ENCODE measurements around the gene HDAC9. TPM values are rescaled to one million over a fixed set of nuclear protein-coding genes. Genes with fewer than 3 reads are reported as not detected.

The HDAC9 gene
- total RNA-seq, 2 experiments from 2014 or later: not detected

GRCh38 chr7:18671176-18671575 lies 175.6 kb downstream of the HDAC9 start:
- Mint-ChIP-seq H3K27ac (no peak overlapping the region), H3K27me3 (ENCODE audit: low read depth) (no peaks in the 10 kb centered on the region), H3K4me1 (ENCODE audit: low read depth) (no peaks in the 10 kb centered on the region), H3K36me3 (ENCODE audit: low read depth) (no peaks in the 10 kb centered on the region), H3K9me3 (peaks cover 2% of the 10 kb centered on the region), H3K4me3 (no peak overlapping the region)
- DNase-seq: no peak
- intact Hi-C loops (cut with micrococcal nuclease): no loop called here
- CTCF ChIA-PET: no interaction called here

GRCh38 chr7:18675579-18675978 lies 180.0 kb downstream of the HDAC9 start:
- H3K27me3 Mint-ChIP-seq (ENCODE audit: low read depth): no peaks in the 10 kb centered on the region
- H3K4me1 Mint-ChIP-seq (ENCODE audit: low read depth): no peaks in the 10 kb centered on the region
- intact Hi-C loops (cut with micrococcal nuclease): no loop called here
- no peak overlapping the region for H3K27ac Mint-ChIP-seq
- CTCF ChIA-PET: no interaction called here
- peaks cover 2% of the 10 kb centered on the region for H3K9me3 Mint-ChIP-seq
- DNase-seq: no peak
- H3K36me3 Mint-ChIP-seq (ENCODE audit: low read depth): no peaks in the 10 kb centered on the region
- H3K4me3 Mint-ChIP-seq: no peak overlapping the region

GRCh38 chr7:18679261-18679660 lies 183.7 kb downstream of the HDAC9 start:
- Mint-ChIP-seq H3K9me3 (no peaks in the 10 kb centered on the region), H3K27me3 (ENCODE audit: low read depth) (no peaks in the 10 kb centered on the region), H3K4me1 (ENCODE audit: low read depth) (no peaks in the 10 kb centered on the region), H3K4me3 (no peak overlapping the region), H3K36me3 (ENCODE audit: low read depth) (no peaks in the 10 kb centered on the region), H3K27ac (no peak overlapping the region)
- intact Hi-C loops (cut with micrococcal nuclease): no loop called here
- CTCF ChIA-PET: no interaction called here
- DNase-seq: no peak

GRCh38 chr7:18680576-18680975 lies 185.0 kb downstream of the HDAC9 start:
- Mint-ChIP-seq H3K36me3 (ENCODE audit: low read depth) (no peaks in the 10 kb centered on the region), H3K9me3 (no peaks in the 10 kb centered on the region), H3K4me1 (ENCODE audit: low read depth) (no peaks in the 10 kb centered on the region), H3K4me3 (no peak overlapping the region), H3K27ac (no peak overlapping the region), H3K27me3 (ENCODE audit: low read depth) (no peaks in the 10 kb centered on the region)
- no peak for DNase-seq
- CTCF ChIA-PET: interaction anchor here (1.2 kb wide), 1 partner anchor 109 kb away, joined by 3 read pairs; no protein-coding TSS in a partner anchor
- intact Hi-C loops (cut with micrococcal nuclease): no loop called here

- H3K27me3 Mint-ChIP-seq (ENCODE audit: low read depth): no peaks in the 10 kb centered on the region
- no peak for DNase-seq
- intact Hi-C loops (cut with micrococcal nuclease): no loop called here
- no peak overlapping the region for H3K4me3 Mint-ChIP-seq
- no peaks in the 10 kb centered on the region for H3K9me3 Mint-ChIP-seq
- no peaks in the 10 kb centered on the region for H3K4me1 Mint-ChIP-seq (ENCODE audit: low read depth)
- CTCF ChIA-PET: no interaction called here
- H3K36me3 Mint-ChIP-seq (ENCODE audit: low read depth): no peaks in the 10 kb centered on the region
- no peak overlapping the region for H3K27ac Mint-ChIP-seq
Measured at GRCh38 chr7:18684916-18685315, 189.4 kb downstream of the HDAC9 start.

GRCh38 chr7:18685971-18686370 lies 190.4 kb downstream of the HDAC9 start:
- no peaks in the 10 kb centered on the region for H3K9me3 Mint-ChIP-seq
- no peaks in the 10 kb centered on the region for H3K36me3 Mint-ChIP-seq (ENCODE audit: low read depth)
- CTCF ChIA-PET: no interaction called here
- H3K27me3 Mint-ChIP-seq (ENCODE audit: low read depth): no peaks in the 10 kb centered on the region
- intact Hi-C loops (cut with micrococcal nuclease): no loop called here
- DNase-seq: no peak
- no peak overlapping the region for H3K27ac Mint-ChIP-seq
- no peaks in the 10 kb centered on the region for H3K4me1 Mint-ChIP-seq (ENCODE audit: low read depth)
- no peak overlapping the region for H3K4me3 Mint-ChIP-seq

GRCh38 chr7:18689551-18689950 lies 194.0 kb downstream of the HDAC9 start:
- Mint-ChIP-seq H3K9me3 (no peaks in the 10 kb centered on the region), H3K27me3 (ENCODE audit: low read depth) (no peaks in the 10 kb centered on the region), H3K36me3 (ENCODE audit: low read depth) (no peaks in the 10 kb centered on the region), H3K4me1 (ENCODE audit: low read depth) (no peaks in the 10 kb centered on the region), H3K27ac (no peak overlapping the region), H3K4me3 (no peak overlapping the region)
- intact Hi-C loops (cut with micrococcal nuclease): no loop called here
- CTCF ChIA-PET: no interaction called here
- DNase-seq: no peak

- Mint-ChIP-seq H3K36me3 (ENCODE audit: low read depth) (no peaks in the 10 kb centered on the region), H3K27me3 (ENCODE audit: low read depth) (no peaks in the 10 kb centered on the region), H3K27ac (no peak overlapping the region), H3K9me3 (no peaks in the 10 kb centered on the region), H3K4me1 (ENCODE audit: low read depth) (no peaks in the 10 kb centered on the region), H3K4me3 (no peak overlapping the region)
- CTCF ChIA-PET: no interaction called here
- DNase-seq: no peak
- intact Hi-C loops (cut with micrococcal nuclease): no loop called here
Measured at GRCh38 chr7:18693406-18693805, 197.9 kb downstream of the HDAC9 start.

- no peak for DNase-seq
- Mint-ChIP-seq H3K36me3 (ENCODE audit: low read depth) (no peaks in the 10 kb centered on the region), H3K4me3 (no peak overlapping the region), H3K4me1 (ENCODE audit: low read depth) (no peaks in the 10 kb centered on the region), H3K27ac (no peak overlapping the region), H3K9me3 (no peaks in the 10 kb centered on the region), H3K27me3 (ENCODE audit: low read depth) (no peaks in the 10 kb centered on the region)
- intact Hi-C loops (cut with micrococcal nuclease): no loop called here
- CTCF ChIA-PET: no interaction called here
Measured at GRCh38 chr7:18693816-18694215, 198.3 kb downstream of the HDAC9 start.

GRCh38 chr7:18694484-18694883 lies 198.9 kb downstream of the HDAC9 start:
- Mint-ChIP-seq H3K27me3 (ENCODE audit: low read depth) (no peaks in the 10 kb centered on the region), H3K4me3 (no peak overlapping the region), H3K27ac (no peak overlapping the region), H3K36me3 (ENCODE audit: low read depth) (no peaks in the 10 kb centered on the region), H3K9me3 (no peaks in the 10 kb centered on the region), H3K4me1 (ENCODE audit: low read depth) (no peaks in the 10 kb centered on the region)
- DNase-seq: no peak
- CTCF ChIA-PET: no interaction called here
- intact Hi-C loops (cut with micrococcal nuclease): no loop called here

- intact Hi-C loops (cut with micrococcal nuclease): no loop called here
- CTCF ChIA-PET: no interaction called here
- no peaks in the 10 kb centered on the region for H3K27me3 Mint-ChIP-seq (ENCODE audit: low read depth)
- no peaks in the 10 kb centered on the region for H3K4me1 Mint-ChIP-seq (ENCODE audit: low read depth)
- no peak overlapping the region for H3K4me3 Mint-ChIP-seq
- H3K9me3 Mint-ChIP-seq: no peaks in the 10 kb centered on the region
- no peak overlapping the region for H3K27ac Mint-ChIP-seq
- no peaks in the 10 kb centered on the region for H3K36me3 Mint-ChIP-seq (ENCODE audit: low read depth)
- DNase-seq: no peak
Measured at GRCh38 chr7:18694911-18695310, 199.4 kb downstream of the HDAC9 start.

GRCh38 chr7:18698258-18698734 lies 202.7 kb downstream of the HDAC9 start:
- Mint-ChIP-seq H3K9me3 (no peaks in the 10 kb centered on the region), H3K27ac (no peak overlapping the region), H3K27me3 (ENCODE audit: low read depth) (no peaks in the 10 kb centered on the region), H3K36me3 (ENCODE audit: low read depth) (no peaks in the 10 kb centered on the region), H3K4me1 (ENCODE audit: low read depth) (no peaks in the 10 kb centered on the region), H3K4me3 (no peak overlapping the region)
- intact Hi-C loops (cut with micrococcal nuclease): no loop called here
- no peak for DNase-seq
- CTCF ChIA-PET: no interaction called here

GRCh38 chr7:18700147-18700546 lies 204.6 kb downstream of the HDAC9 start:
- intact Hi-C loops (cut with micrococcal nuclease): no loop called here
- Mint-ChIP-seq H3K9me3 (no peaks in the 10 kb centered on the region), H3K36me3 (ENCODE audit: low read depth) (no peaks in the 10 kb centered on the region), H3K27ac (no peak overlapping the region), H3K4me3 (no peak overlapping the region), H3K4me1 (ENCODE audit: low read depth) (no peaks in the 10 kb centered on the region), H3K27me3 (ENCODE audit: low read depth) (no peaks in the 10 kb centered on the region)
- CTCF ChIA-PET: interaction anchor here (0.7 kb wide), 1 partner anchor 614 kb away, joined by 3 read pairs; no protein-coding TSS in a partner anchor
- no peak for DNase-seq
